Measurements from ENCODE around the gene PSMB5.

The PSMB5 gene

DNA sequence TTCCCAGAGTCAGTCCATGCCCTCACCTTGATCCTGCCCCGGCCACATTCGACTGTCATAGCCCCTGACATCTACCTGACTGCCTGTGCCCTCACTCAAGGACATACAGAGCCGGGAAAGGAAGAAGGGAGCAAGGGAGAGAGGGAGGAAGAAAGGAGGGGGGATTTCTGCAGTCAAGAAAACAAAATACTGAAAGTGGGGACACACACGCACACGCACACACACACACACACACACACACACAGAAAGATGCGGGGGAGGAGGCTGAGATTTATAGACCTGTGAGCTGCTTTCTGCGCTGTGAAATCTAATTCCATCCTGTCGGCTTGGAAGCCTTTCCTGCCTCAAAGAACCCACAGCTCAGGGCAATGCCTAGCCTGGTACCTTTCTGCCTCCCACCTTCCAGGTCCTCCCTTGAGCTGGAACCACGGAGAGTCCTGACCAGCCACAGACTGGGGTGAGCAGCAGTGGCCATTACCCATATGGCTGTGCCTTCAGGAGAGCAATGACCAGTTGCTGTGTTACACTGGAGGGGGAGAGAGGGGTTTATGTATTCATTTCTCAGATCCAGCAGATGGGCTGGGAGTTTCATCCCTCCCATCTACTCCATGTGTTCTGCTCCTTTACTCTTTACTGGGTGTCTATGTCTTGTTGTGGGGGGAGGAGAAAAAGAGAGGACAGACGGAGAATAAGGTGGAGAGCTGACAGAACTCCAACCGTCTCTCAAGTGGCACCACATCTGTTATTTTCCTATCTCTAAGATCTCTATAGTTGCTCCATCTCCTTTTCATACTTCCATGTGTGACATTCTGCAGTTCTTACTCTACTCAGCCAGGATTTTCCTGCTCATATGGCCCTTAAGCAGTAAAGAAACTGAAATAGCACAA, 37.7 kb downstream of the PSMB5 start:
- no peak for ATAC-seq
- H3K4me3 Mint-ChIP-seq: no peak overlapping the region
- H3K27ac Mint-ChIP-seq: no peak overlapping the region
- no peaks in the 10 kb centered on the region for H3K4me1 Mint-ChIP-seq
- no peaks in the 10 kb centered on the region for H3K9me3 Mint-ChIP-seq
- no peak for DNase-seq (ENCODE audit: low spot score in 2 of 2)
- H3K36me3 Mint-ChIP-seq: peaks cover 5% of the 10 kb centered on the region

DNA sequence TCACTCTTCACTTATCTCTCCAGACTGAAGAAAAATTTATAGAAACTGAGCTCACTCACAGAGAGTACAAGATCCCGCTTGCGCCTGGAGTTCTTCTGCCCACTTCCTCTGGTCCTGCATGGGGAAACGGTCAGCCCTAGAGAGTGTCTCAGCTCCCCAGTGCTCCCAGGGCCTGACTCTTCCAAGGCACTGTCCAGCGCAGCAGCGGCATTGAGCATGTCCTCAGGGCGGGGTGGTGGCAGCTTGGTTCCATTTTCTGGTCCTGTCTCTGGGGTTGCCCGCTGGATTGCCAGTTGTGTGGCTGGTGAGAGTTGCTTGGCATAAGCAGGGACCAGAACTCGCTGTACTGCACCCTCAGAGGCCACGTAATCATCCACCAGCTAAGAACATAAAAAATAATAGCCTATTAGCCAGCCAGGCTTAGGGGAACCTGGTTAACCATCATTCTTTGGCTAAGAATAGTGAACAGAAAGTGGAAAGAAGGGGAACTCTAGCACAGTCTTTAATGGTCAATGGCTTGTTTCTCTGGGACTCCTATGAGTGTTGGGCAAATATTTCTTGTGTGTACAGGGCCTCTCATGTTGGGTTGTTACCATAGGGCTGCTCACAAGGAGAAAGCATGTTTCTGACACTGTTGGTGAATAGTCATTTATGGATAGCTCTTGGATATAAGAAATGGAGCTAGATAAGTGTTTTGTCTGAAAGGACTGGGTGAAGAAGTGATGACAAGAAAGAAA, 38.6 kb downstream of the PSMB5 start:
- Mint-ChIP-seq H3K9me3 (no peaks in the 10 kb centered on the region), H3K4me3 (no peak overlapping the region), H3K36me3 (peaks cover 10% of the 10 kb centered on the region), H3K27ac (no peak overlapping the region), H3K4me1 (no peaks in the 10 kb centered on the region)
- ATAC-seq: no peak
- DNase-seq (ENCODE audit: low spot score in 2 of 2): no peak

- Mint-ChIP-seq H3K4me3 (no peak overlapping the region), H3K36me3 (peaks cover 10% of the 10 kb centered on the region), H3K27ac (no peak overlapping the region), H3K9me3 (no peaks in the 10 kb centered on the region), H3K4me1 (no peaks in the 10 kb centered on the region)
- ATAC-seq: peak; percentile 71
- DNase-seq (ENCODE audit: low spot score in 2 of 2): no peak
Observed at GRCh38 chr14:22994762-22995275, 39.9 kb downstream of the PSMB5 start.

- ATAC-seq: no peak
- DNase-seq (ENCODE audit: low spot score in 2 of 2): no peak
- H3K36me3 Mint-ChIP-seq: peaks cover 10% of the 10 kb centered on the region
- H3K4me3 Mint-ChIP-seq: no peak overlapping the region
- no peaks in the 10 kb centered on the region for H3K9me3 Mint-ChIP-seq
- no peaks in the 10 kb centered on the region for H3K4me1 Mint-ChIP-seq
- H3K27ac Mint-ChIP-seq: no peak overlapping the region
Observed at GRCh38 chr14:22993517-22993916, 41.2 kb downstream of the PSMB5 start.

- Mint-ChIP-seq H3K4me1 (no peaks in the 10 kb centered on the region), H3K27ac (no peak overlapping the region), H3K4me3 (no peak overlapping the region), H3K36me3 (peaks cover 10% of the 10 kb centered on the region), H3K9me3 (no peaks in the 10 kb centered on the region)
- ATAC-seq (no peak), DNase-seq (ENCODE audit: low spot score in 2 of 2) (no peak)
Observed at GRCh38 chr14:22991852-22992251, 42.8 kb downstream of the PSMB5 start.

DNA sequence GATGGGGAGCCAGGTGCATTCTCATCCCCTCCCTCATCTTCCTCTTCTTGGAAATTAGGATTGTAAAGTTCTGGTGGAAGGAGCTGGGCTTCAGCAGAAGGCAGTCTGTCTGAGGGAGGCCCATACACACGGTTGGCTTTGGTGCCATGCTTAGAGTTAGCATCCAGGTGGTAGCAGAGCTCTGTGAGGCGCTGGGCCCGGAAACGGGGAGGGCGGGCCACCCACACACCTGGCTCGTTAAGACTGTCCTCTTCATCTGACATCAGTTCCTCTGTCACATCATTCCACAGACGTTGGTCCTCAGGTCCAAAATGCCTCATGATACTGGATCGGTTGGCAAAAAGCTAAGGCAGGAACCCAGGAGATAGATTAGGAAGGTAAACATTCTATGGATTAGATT, 47.4 kb downstream of the PSMB5 start:
- Mint-ChIP-seq H3K27ac (no peak overlapping the region), H3K4me3 (no peak overlapping the region), H3K36me3 (peaks cover 6% of the 10 kb centered on the region), H3K4me1 (no peaks in the 10 kb centered on the region), H3K9me3 (no peaks in the 10 kb centered on the region)
- DNase-seq (ENCODE audit: low spot score in 2 of 2) (no peak), ATAC-seq (no peak)

DNA sequence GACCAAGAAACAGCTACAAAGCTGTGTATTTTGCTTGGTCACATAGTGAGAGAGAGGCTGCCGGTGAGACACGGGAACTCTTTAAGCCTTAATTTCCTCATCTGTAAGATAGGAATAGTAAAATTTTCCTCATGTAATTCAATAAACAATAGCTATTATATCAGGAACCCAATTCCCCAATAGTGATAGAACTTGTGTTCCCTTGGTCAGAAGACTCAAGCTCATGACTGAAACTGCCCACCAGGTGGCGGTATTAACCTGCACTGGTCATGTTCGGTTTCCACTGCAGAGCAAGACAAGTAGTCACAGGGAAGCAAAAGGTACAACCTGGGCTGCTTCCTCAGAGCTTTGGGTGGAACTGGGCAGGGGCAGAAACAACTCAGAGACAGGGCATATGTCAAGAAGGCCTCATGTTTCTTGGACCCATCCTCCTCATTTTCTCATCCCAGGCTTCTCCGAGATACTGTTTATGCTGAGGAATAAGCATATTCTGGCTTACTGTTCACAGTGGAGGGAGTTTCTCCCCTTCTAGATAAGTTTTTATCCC, 48.1 kb downstream of the PSMB5 start:
- H3K4me3 Mint-ChIP-seq: no peak overlapping the region
- no peaks in the 10 kb centered on the region for H3K9me3 Mint-ChIP-seq
- no peak overlapping the region for H3K27ac Mint-ChIP-seq
- H3K4me1 Mint-ChIP-seq: no peaks in the 10 kb centered on the region
- peak; percentile 81 to 90 for DNase-seq (ENCODE audit: low spot score in 2 of 2)
- peak; percentile 70 for ATAC-seq
- H3K36me3 Mint-ChIP-seq: peaks cover 4% of the 10 kb centered on the region

GRCh38 chr14:22985894-22986507, 48.7 kb downstream of the PSMB5 start:
- no peaks in the 10 kb centered on the region for H3K36me3 Mint-ChIP-seq
- DNase-seq (ENCODE audit: low spot score in 2 of 2) (no peak), ATAC-seq (no peak)
- no peak overlapping the region for H3K27ac Mint-ChIP-seq
- H3K9me3 Mint-ChIP-seq: no peaks in the 10 kb centered on the region
- no peak overlapping the region for H3K4me3 Mint-ChIP-seq
- H3K4me1 Mint-ChIP-seq: no peaks in the 10 kb centered on the region

DNA sequence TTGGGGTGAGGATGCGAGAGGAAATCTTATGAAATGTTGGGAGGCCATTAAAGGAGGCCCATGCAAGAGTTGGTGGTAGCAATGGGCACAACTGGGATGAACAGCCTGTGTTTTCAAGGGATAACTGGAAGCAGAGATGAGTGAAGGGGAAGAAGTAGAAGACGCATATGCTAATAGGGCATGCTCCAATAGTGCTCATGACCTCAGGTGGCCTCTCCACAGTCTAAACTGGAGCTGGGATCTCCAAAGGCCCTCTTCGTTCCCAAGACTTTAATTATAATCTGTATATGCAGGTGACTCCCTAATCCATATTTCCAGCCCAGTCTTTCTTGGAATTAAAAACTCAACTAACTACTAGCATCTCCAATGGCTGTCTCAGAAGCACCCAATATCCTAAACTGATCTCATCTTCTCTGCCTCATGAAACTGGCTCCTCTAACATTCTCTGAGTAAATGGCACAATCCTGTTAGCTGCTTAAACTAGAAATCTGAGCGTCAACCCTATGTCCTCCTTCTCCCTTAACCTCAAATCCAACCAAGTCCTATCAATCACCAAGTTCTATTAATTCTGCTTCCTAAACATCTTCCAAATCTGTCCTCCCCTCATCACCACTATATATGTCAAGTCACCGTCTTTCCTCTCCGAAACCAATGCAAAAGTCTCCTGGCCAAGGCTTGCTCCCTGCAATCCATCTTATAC, 49.6 kb downstream of the PSMB5 start:
- H3K9me3 Mint-ChIP-seq: no peaks in the 10 kb centered on the region

GRCh38 chr14:22982477-22983245, 52.0 kb downstream of the PSMB5 start, which contains the start of gene AJUBA:
AJUBA (minus strand) TSS chr14:22982551; CDS start chr14:22982266, 285 bp downstream.
- peak; percentile 82 for ATAC-seq
- Mint-ChIP-seq H3K9me3 (no peaks in the 10 kb centered on the region), H3K4me3 (no peak within 1 kb of the TSS), H3K27ac (no peak within 1 kb of the TSS), H3K4me1 (peaks cover 5% of the 10 kb centered on the region), H3K36me3 (no peaks in the 10 kb centered on the region)
- DNase-seq (ENCODE audit: low spot score in 2 of 2): peak; percentile 48 to 74

More for the DNA sequence above, 49.6 kb downstream of the PSMB5 start:
- no peak overlapping the region for H3K27ac Mint-ChIP-seq
- no peak for ATAC-seq
- DNase-seq (ENCODE audit: low spot score in 2 of 2): no peak
- H3K36me3 Mint-ChIP-seq: no peaks in the 10 kb centered on the region
- H3K4me1 Mint-ChIP-seq: peaks cover 1% of the 10 kb centered on the region
- no peak overlapping the region for H3K4me3 Mint-ChIP-seq

DNA sequence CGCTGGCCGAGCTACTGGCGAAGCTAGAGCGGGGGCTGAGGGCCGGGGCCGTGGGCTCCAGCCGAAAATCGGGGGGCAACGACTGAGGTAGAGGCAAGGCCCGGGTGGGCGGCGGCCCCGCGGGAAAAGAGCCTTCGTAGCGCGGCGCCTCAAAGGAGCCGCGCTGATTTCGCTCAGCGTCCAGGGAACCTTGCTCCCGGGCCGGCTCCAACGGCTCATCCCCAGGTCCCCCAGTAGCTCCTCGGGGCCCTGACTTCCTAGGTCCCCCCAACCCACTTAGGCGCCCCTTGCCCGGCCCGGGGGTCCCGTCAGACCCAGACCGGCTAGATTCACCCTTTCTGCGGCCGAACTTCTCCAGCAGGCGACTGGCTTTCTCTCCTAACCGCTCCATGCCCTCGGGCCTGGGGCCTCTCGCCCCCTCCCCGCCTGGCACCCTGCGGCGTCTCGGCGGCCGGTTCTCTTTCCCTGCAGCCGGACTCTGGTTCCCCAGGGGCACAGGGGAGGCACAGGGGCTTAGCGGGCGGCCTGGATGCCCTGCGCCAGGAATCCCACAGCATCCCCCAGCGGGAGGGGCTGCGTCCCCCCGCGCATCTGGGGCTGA, 52.7 kb downstream of the PSMB5 start:
- Mint-ChIP-seq H3K4me3 (no peak overlapping the region), H3K36me3 (no peaks in the 10 kb centered on the region), H3K9me3 (no peaks in the 10 kb centered on the region), H3K4me1 (peaks cover 5% of the 10 kb centered on the region), H3K27ac (no peak overlapping the region)
- ATAC-seq (no peak), DNase-seq (ENCODE audit: low spot score in 2 of 2) (no peak)

DNA sequence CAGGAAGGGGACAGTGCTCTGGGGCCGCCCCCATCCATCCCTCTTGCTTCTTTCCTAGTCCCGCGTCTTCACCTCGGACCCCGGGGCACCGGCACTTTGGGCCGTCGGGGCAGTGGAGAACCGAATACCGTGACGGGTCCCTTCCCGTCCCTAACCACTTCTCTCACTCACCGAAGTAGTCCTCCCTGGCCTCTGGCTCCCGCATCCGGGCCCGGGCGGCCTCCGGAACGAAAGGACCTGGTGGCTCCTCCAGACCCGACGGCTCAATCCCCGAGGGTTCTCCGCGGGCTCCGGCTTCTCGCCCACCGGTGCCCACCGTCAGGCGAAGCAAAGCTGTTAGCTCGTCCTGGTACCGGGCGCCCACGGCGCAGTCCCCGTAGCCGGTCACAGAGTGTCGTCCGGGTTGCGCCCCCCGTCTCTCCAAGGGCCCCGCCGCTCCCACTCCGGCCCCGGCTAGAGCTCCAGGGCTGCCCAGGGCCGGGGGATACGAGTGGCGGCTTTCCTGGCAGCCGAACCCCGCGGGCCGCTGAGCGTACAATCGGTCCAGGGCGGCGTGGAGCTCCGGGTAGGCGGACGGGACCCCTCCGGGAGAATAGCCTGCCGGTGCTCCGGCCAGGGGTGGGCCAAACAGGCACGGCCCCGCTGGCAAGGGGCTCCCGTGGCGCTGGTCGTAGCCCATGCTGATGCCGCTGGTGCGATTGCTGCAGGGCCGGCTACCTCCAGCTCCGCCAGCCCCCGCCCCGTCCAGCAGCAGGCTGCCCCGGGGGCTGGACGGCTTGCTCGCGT, 53.4 kb downstream of the PSMB5 start:
- DNase-seq (ENCODE audit: low spot score in 2 of 2) (peak in 1 of 2 donors; percentile 67), ATAC-seq (no peak)
- H3K27ac Mint-ChIP-seq: no peak overlapping the region
- no peaks in the 10 kb centered on the region for H3K9me3 Mint-ChIP-seq
- no peak overlapping the region for H3K4me3 Mint-ChIP-seq
- no peaks in the 10 kb centered on the region for H3K36me3 Mint-ChIP-seq
- H3K4me1 Mint-ChIP-seq: peaks cover 5% of the 10 kb centered on the region

GRCh38 chr14:22980672-22981089, 54.0 kb downstream of the PSMB5 start:
- Mint-ChIP-seq H3K9me3 (no peaks in the 10 kb centered on the region), H3K4me1 (peaks cover 5% of the 10 kb centered on the region), H3K4me3 (no peak overlapping the region), H3K27ac (no peak overlapping the region), H3K36me3 (no peaks in the 10 kb centered on the region)
- DNase-seq (ENCODE audit: low spot score in 2 of 2) (no peak), ATAC-seq (no peak)
